ENCODE measurements around the gene RILPL1. TPM values are rescaled to one million over a fixed set of nuclear protein-coding genes. Genes with fewer than 3 reads are reported as not detected.

The RILPL1 gene, protein sequence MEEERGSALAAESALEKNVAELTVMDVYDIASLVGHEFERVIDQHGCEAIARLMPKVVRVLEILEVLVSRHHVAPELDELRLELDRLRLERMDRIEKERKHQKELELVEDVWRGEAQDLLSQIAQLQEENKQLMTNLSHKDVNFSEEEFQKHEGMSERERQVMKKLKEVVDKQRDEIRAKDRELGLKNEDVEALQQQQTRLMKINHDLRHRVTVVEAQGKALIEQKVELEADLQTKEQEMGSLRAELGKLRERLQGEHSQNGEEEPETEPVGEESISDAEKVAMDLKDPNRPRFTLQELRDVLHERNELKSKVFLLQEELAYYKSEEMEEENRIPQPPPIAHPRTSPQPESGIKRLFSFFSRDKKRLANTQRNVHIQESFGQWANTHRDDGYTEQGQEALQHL
- polyA plus RNA-seq (2012; ENCODE audit: insufficient read length, low read depth), result 81.1 TPM

DNA sequence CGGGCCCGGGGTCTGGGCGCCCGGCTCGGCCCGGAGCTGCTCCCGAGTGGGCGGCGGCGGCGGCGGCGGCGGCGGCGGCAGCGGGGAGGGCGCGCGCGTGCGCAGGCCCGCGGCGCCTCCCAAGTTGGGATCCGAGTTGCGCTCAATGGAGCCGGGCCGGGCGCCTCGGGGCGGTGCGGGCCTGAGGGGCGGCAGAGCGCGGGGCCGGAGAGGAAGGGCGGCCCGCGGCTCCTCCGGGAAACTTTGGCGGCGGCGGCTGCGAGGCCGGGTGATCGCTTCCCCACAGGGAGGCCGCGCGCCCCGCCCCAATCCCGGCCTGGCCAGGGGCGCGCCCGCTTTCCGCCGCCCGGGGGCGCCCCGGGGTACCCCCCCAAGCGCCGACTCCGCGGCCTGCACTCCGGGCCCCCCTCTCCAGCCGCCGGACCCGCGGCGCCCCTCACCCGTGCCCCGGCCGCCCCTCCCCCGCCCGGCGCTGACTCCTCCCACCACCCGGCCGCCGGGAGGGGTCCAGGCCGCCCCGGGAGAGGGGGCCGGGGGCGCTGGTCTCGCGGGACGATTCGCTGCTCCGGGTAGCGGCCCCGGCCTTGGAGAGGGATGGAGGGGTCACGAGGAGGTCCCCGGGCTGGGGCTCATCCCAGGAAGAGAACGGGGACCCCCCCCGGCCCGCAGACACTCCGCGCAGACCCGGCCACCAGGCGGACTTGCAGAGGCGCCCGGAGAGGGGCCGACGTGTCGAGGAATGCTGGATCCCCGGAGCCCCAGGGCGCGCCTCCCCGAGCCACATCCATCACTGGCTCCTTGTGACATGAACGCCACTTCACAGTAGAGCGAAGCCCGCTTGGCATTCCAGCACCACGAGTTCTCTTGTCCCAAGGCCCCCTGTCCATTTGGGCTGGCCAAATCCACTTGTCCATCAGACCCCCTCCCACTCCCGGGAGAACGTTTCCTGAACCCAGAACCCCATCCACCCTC, at the start of gene RILPL1:
Gene RILPL1, minus strand, starts transcription at position 48 of the 972 bp plus-strand sequence. CDS start 237 bp downstream, outside the sequence.
- TF ChIP-seq SIN3A (IDR thresholded peaks at IDR 0.05; ENCODE audit: borderline replicate concordance, insufficient read depth, low read length) (no peak), REST (IDR thresholded peaks at IDR 0.05; ENCODE audit: insufficient read depth in 1 of 2, low read depth in 2 of 2, low read length in 2 of 2) (no peak), FOXP2 (optimal IDR thresholded peaks at IDR 0.05; ENCODE audit: borderline replicate concordance, extremely low read depth, extremely low read length, insufficient read depth) (peak; percentile 4), POLR2AphosphoS5 (IDR thresholded peaks at IDR 0.05; ENCODE audit: low read depth, low read length) (no peak)

DNA sequence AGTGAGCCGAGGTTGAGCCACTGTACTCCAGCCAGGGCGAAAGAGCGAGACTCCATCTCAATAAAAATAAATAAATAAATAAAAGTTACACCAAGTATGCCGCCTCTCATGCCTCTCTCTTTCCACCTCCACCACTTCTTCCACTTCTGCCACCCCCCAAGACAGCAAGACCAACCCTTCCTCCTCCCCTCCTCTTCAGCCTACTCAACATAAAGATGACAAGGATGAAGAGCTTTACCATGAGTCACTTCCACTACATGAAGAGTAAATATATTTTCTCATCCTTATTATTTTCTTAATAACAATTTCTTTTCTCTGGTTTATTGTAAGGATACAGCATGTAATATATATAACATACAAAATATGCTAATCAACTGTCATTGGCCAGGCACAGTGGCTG, 47.3 kb upstream of the RILPL1 start:
- TF ChIP-seq TAF1 (IDR thresholded peaks at IDR 0.05; ENCODE audit: borderline replicate concordance, insufficient read depth, low read length) (no peak), SIN3A (IDR thresholded peaks at IDR 0.05; ENCODE audit: borderline replicate concordance, insufficient read depth, low read length) (no peak), REST (IDR thresholded peaks at IDR 0.05; ENCODE audit: insufficient read depth in 1 of 2, low read depth in 2 of 2, low read length in 2 of 2) (no peak), POLR2AphosphoS5 (IDR thresholded peaks at IDR 0.05; ENCODE audit: low read depth, low read length) (no peak), FOXP2 (optimal IDR thresholded peaks at IDR 0.05; ENCODE audit: borderline replicate concordance, extremely low read depth, extremely low read length, insufficient read depth) (no peak)

- TF ChIP-seq FOXP2 (optimal IDR thresholded peaks at IDR 0.05; ENCODE audit: borderline replicate concordance, extremely low read depth, extremely low read length, insufficient read depth) (no peak), TAF1 (IDR thresholded peaks at IDR 0.05; ENCODE audit: borderline replicate concordance, insufficient read depth, low read length) (no peak), REST (IDR thresholded peaks at IDR 0.05; ENCODE audit: insufficient read depth in 1 of 2, low read depth in 2 of 2, low read length in 2 of 2) (no peak), POLR2AphosphoS5 (IDR thresholded peaks at IDR 0.05; ENCODE audit: low read depth, low read length) (no peak), SIN3A (IDR thresholded peaks at IDR 0.05; ENCODE audit: borderline replicate concordance, insufficient read depth, low read length) (no peak)
Observed at GRCh38 chr12:123578243-123578642, 44.7 kb upstream of the RILPL1 start.

DNA sequence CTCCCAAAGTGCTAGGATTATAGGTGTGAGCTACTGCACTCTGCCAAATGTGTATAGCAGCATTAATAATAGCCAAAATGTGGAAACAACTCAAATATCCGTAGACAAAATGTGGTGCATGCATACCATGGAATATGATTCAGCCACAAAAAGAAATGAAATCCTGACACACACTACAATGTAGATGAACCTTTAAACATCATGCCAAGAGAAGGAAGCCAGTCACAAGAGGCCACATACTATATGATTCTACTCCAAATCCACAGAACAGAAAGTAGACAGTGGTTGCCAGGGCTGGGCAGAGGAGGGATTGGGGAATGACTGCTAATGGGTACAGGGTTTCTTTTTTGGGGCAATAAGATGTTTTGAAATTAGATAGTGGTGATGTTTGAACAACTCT, 43.1 kb upstream of the RILPL1 start:
- TF ChIP-seq POLR2AphosphoS5 (IDR thresholded peaks at IDR 0.05; ENCODE audit: low read depth, low read length), result no peak
- no peak for TF ChIP-seq SIN3A (IDR thresholded peaks at IDR 0.05; ENCODE audit: borderline replicate concordance, insufficient read depth, low read length)
- no peak for TF ChIP-seq FOXP2 (optimal IDR thresholded peaks at IDR 0.05; ENCODE audit: borderline replicate concordance, extremely low read depth, extremely low read length, insufficient read depth)
- no peak for TF ChIP-seq TAF1 (IDR thresholded peaks at IDR 0.05; ENCODE audit: borderline replicate concordance, insufficient read depth, low read length)
- TF ChIP-seq REST (IDR thresholded peaks at IDR 0.05; ENCODE audit: insufficient read depth in 1 of 2, low read depth in 2 of 2, low read length in 2 of 2), result no peak
